HCT116 (cell line): Measurements from ENCODE around the gene SHC2. TPM values are rescaled to one million over a fixed set of nuclear protein-coding genes. Genes with fewer than 3 reads are reported as not detected.

Experiments
- ATAC-seq: fragments of 200-7000 bp; cut with Tn5 transposase; 2 replicates; pipeline ENCODE4 v1.9.1; 2020; ENCODE audit warnings: mild to moderate bottlenecking, moderate library complexity
- BruUV-seq: library from RNA; stranded (reverse); fragments of 400-500 nt; replicated peaks from 2 replicates; lab custom pipeline; 2021; lab: Mats Ljungman, UMichigan
- CTCF ChIA-PET: fragments of 300-600 bp; sonication (Branson Sonifier 250); formaldehyde crosslinking; loops from one replicate; lab custom pipeline; 2021; ENCODE audit warnings: antibody characterized with exemption; lab: Charles Lee
- POLR2A ChIA-PET: fragments of 300-600, 350-600 bp; sonication (Branson Sonifier 250); formaldehyde crosslinking; loops from one replicate; lab custom pipeline; 2021; ENCODE audit warnings: antibody characterized with exemption; lab: Charles Lee
- RAD21 ChIA-PET, 2 experiments: fragments of 300-600 bp; sonication (Branson Sonifier 250); formaldehyde crosslinking; loops; one replicate each; lab custom pipeline; 2023; ENCODE audit warnings: low total read pairs in 2 of 2; ENCODE audit not compliant: uncharacterized antibody in 2 of 2, unreplicated experiment in 2 of 2, low non-redundant PET in 1 of 2; lab: Charles Lee
- DNase-seq: peaks from one replicate; pipeline ENCODE4 v3.0.0-alpha.2; 2010; ENCODE audit warnings: low read depth, low spot score
- H2AFZ ChIP-seq: fragments of 200-600 bp; shearing (Covaris generic), sonication (generic); 2 replicates; pipeline ENCODE4 v1.6.1; 2017; ENCODE audit warnings: low read depth, mixed run types, mixed read lengths, antibody characterized with exemption, low read length; ENCODE audit not compliant: poor library complexity, severe bottlenecking
- H3K27ac ChIP-seq: 2 replicates; pipeline ENCODE4 v1.5.1; 2012; ENCODE audit warnings: low read depth, low read length
- H3K27me3 ChIP-seq: fragments of 200-600 bp; sonication (generic); 2 replicates; pipeline ENCODE4 v1.6.1; 2016; ENCODE audit warnings: mixed run types, low read length, mixed read lengths; ENCODE audit not compliant: insufficient read depth
- H3K36me3 ChIP-seq, 2 experiments: fragments of 200-500 bp in 1 of 2; fragments of 200-600 bp in 1 of 2; sonication (Bioruptor generic) in 1 of 2; sonication (generic) in 1 of 2; 2 replicates each; pipeline versions ENCODE4 v1.5.1 to v1.6.1; 2014 to 2016; ENCODE audit warnings: low read length in 2 of 2, inconsistent platforms in 1 of 2, mixed read lengths in 1 of 2, mixed run types in 1 of 2; ENCODE audit not compliant: insufficient read depth in 2 of 2, control insufficient read depth in 1 of 2
- H3K4me1 ChIP-seq, 2 experiments: fragments of 200-600 bp in 1 of 2; sonication (generic) in 1 of 2; 2 replicates each; pipeline versions ENCODE4 v1.5.1 to v1.6.1; 2012 to 2017; ENCODE audit warnings: low read length in 2 of 2, inconsistent platforms in 1 of 2, mild to moderate bottlenecking in 1 of 2, mixed read lengths in 1 of 2, mixed run types in 1 of 2, moderate library complexity in 1 of 2; ENCODE audit not compliant: insufficient read depth in 2 of 2, control insufficient read depth in 1 of 2
- H3K4me2 ChIP-seq: fragments of 200-600 bp; sonication (generic); 2 replicates; pipeline ENCODE4 v1.6.1; 2017; ENCODE audit warnings: mixed run types, low read length, mixed read lengths
- H3K4me3 ChIP-seq, 2 experiments: fragments of 200-600 bp in 1 of 2; sonication (generic) in 1 of 2; replicated peaks in 1 of 2; 2 replicates each; pipeline ENCODE4 v1.5.1; 2011 to 2016; ENCODE audit warnings: low read length in 2 of 2, control low read depth in 1 of 2, low read depth in 1 of 2, mild to moderate bottlenecking in 1 of 2, mixed read lengths in 1 of 2, mixed run types in 1 of 2
- H3K79me2 ChIP-seq: fragments of 200-600 bp; sonication (generic); 2 replicates; pipeline ENCODE4 v1.6.1; 2017; ENCODE audit warnings: mild to moderate bottlenecking, mixed run types, low read length, moderate library complexity, mixed read lengths; ENCODE audit not compliant: insufficient read depth
- H3K9ac ChIP-seq: fragments of 200-600 bp; sonication (generic); 2 replicates; pipeline ENCODE4 v1.6.1; 2016; ENCODE audit warnings: low read length, mixed read lengths
- H3K9me2 ChIP-seq: fragments of 200-600 bp; sonication (generic), shearing (Covaris generic); 2 replicates; pipeline ENCODE4 v1.6.1; 2017; ENCODE audit warnings: mixed run types, mild to moderate bottlenecking, moderate library complexity; ENCODE audit not compliant: insufficient read depth
- H3K9me3 ChIP-seq, 2 experiments: fragments of 200-500 bp in 1 of 2; fragments of 200-600 bp in 1 of 2; sonication (Bioruptor generic) in 1 of 2; sonication (generic) in 1 of 2; 2 replicates each; pipeline ENCODE4 v1.6.1; 2014 to 2017; ENCODE audit warnings: low read length in 2 of 2, mixed read lengths in 2 of 2, inconsistent platforms in 1 of 2, low read depth in 1 of 2, mild to moderate bottlenecking in 1 of 2, mixed run types in 1 of 2, moderate library complexity in 1 of 2; ENCODE audit not compliant: control insufficient read depth in 1 of 2, insufficient read depth in 1 of 2
- H4K20me1 ChIP-seq: fragments of 200-600 bp; sonication (generic), shearing (Covaris generic); 2 replicates; pipeline ENCODE4 v1.6.1; 2017; ENCODE audit warnings: mixed run types, mild to moderate bottlenecking, moderate library complexity; ENCODE audit not compliant: insufficient read depth
- CBX3 ChIP-seq: IDR thresholded peaks from 2 replicates; pipeline ENCODE4 v1.6.1; 2012; ENCODE audit warnings: low read depth
- CTCF ChIP-seq, 3 experiments: fragments of 200-600 bp in 1 of 3; sonication (generic) in 1 of 3; IDR thresholded peaks in 2 of 3; conservative IDR thresholded peaks in 1 of 3; 2 replicates each; pipeline ENCODE4 v1.5.1; 2012 to 2017; ENCODE audit warnings: low read depth in 2 of 3, low read length in 2 of 3, antibody characterized with exemption in 1 of 3, borderline replicate concordance in 1 of 3, control low read depth in 1 of 3, mild to moderate bottlenecking in 1 of 3, mixed read lengths in 1 of 3, mixed run types in 1 of 3, moderate library complexity in 1 of 3; ENCODE audit not compliant: insufficient read depth in 1 of 3
- ELF1 ChIP-seq: IDR thresholded peaks from 2 replicates; pipeline ENCODE4 v1.6.1; 2012; ENCODE audit warnings: low read depth, borderline replicate concordance
- EZH2 ChIP-seq: fragments of 200-600 bp; sonication (generic); IDR thresholded peaks from 2 replicates; pipeline ENCODE4 v1.6.1; 2017; ENCODE audit warnings: antibody characterized with exemption, mixed run types
- EZH2phosphoT487 ChIP-seq: fragments of 200-600 bp; IDR thresholded peaks from 2 replicates; pipeline ENCODE4 v1.6.1; 2018; ENCODE audit warnings: antibody characterized with exemption, borderline replicate concordance
- JUND ChIP-seq: IDR thresholded peaks from 2 replicates; pipeline ENCODE4 v1.6.1; 2012
- MAX ChIP-seq: IDR thresholded peaks from 2 replicates; pipeline ENCODE4 v1.6.1; 2012
- RAD21 ChIP-seq: IDR thresholded peaks from 2 replicates; pipeline ENCODE4 v1.6.1; 2012; ENCODE audit warnings: low read depth, mild to moderate bottlenecking
- SP1 ChIP-seq: IDR thresholded peaks from 2 replicates; pipeline ENCODE4 v1.6.1; 2012; ENCODE audit warnings: low read depth
- SRF ChIP-seq: IDR thresholded peaks from 2 replicates; pipeline ENCODE4 v1.6.1; 2012; ENCODE audit warnings: low read depth
- YY1 ChIP-seq: IDR thresholded peaks from 2 replicates; pipeline ENCODE4 v1.6.1; 2011; ENCODE audit warnings: low read length, low read depth, moderate library complexity, mild to moderate bottlenecking; ENCODE audit not compliant: insufficient replicate concordance; ENCODE audit errors: extremely low read depth
- ZBTB33 ChIP-seq: IDR thresholded peaks from 2 replicates; pipeline ENCODE4 v1.6.1; 2011; ENCODE audit warnings: mild to moderate bottlenecking, low read length, moderate library complexity; ENCODE audit not compliant: insufficient replicate concordance; ENCODE audit errors: extremely low read depth
- ZNF274 ChIP-seq: fragments of 200-500 bp; sonication (Bioruptor generic); IDR thresholded peaks from 2 replicates; pipeline ENCODE4 v1.6.1; 2014; ENCODE audit warnings: mild to moderate bottlenecking, low read depth, low read length, inconsistent platforms
- intact Hi-C: fragments of 100-400 bp; cut with micrococcal nuclease; formaldehyde crosslinking; loops from 2 replicates; pipeline ENCODE4 v1.10.0; 2022
- total RNA-seq: library from RNA; stranded (reverse); gene quantifications from one replicate; pipeline ENCODE4 v1.2.1, GENCODE V29; 2021; ENCODE audit not compliant: unreplicated experiment

The SHC2 gene
- total RNA-seq, 1 experiment from 2014 or later = 2.5 TPM

GRCh38 chr19:430701-431100 lies 30.1 kb downstream of the SHC2 start:
- Histone ChIP-seq H3K27me3 (no peaks in the 10 kb centered on the region), H2AFZ (no peak overlapping the region), H3K9me2 (no peaks in the 10 kb centered on the region), H3K36me3 (no peaks in the 10 kb centered on the region), H3K4me3 (no peak overlapping the region), H3K27ac (no peak overlapping the region)
- DNase-seq (no peak), ATAC-seq (no peak)
- ChIA-PET CTCF (no interaction called here), POLR2A (no interaction called here)
- TF ChIP-seq RAD21 (no peak), SRF (no peak), YY1 (no peak), EZH2 (no peak)
- TF ChIP-seq, all 23 proteins: peak for 0
- intact Hi-C loops = no loop called here
- Histone ChIP-seq H4K20me1 (no peaks in the 10 kb centered on the region), H3K79me2 (no peaks in the 10 kb centered on the region), H3K9ac (no peak overlapping the region), H3K4me1 (no peaks in the 10 kb centered on the region), H3K9me3 (no peaks in the 10 kb centered on the region), H3K4me2 (no peak overlapping the region)
- BruUV-seq = no TSS peak
- RAD21 ChIA-PET = no interaction called here

GRCh38 chr19:428149-428548 lies 32.7 kb downstream of the SHC2 start:
- Histone ChIP-seq H3K9me3 (no peaks in the 10 kb centered on the region), H3K4me2 (no peak overlapping the region), H3K4me1 (no peaks in the 10 kb centered on the region), H3K9ac (no peak overlapping the region), H3K27ac (no peak overlapping the region), H2AFZ (no peak overlapping the region), H3K36me3 (no peaks in the 10 kb centered on the region), H3K27me3 (no peaks in the 10 kb centered on the region), H4K20me1 (no peaks in the 10 kb centered on the region), H3K9me2 (no peaks in the 10 kb centered on the region), H3K79me2 (no peaks in the 10 kb centered on the region), H3K4me3 (no peak overlapping the region)
- TF ChIP-seq CBX3 (no peak), MAX (no peak), ZBTB33 (no peak), SP1 (no peak), CTCF (IDR thresholded peaks at IDR 0.05 in 2 of 3, conservative IDR thresholded peaks at IDR 0.05 in 1 of 3; ENCODE audit: borderline replicate concordance in 1 of 3, insufficient read depth in 1 of 3, low read depth in 2 of 3, low read length in 2 of 3) (no peak), RAD21 (no peak), ZNF274 (no peak), EZH2phosphoT487 (no peak), JUND (no peak), ELF1 (no peak), YY1 (no peak)
- intact Hi-C loops = no loop called here
- ChIA-PET CTCF (no interaction called here), POLR2A (no interaction called here), RAD21 (no interaction called here)
- no peak for ATAC-seq
- DNase-seq = no peak
- no TSS peak for BruUV-seq
